Stimulated activated CD4-positive, alpha-beta T cell treated with anti-CD3 and anti-CD28 coated beads, Interleukin-12 subunit alpha, Interleukin-12 subunit beta, amount 100 ng/mL, for 48 hours (primary cell): ENCODE results near the gene CAMK1D.
"Not testable (repeated sequence)": the region's sequence is repeated elsewhere in the genome, so short reads cannot be mapped to it uniquely, and the experiment has no call there.

ENCODE experiments used
- DNase-seq, 3 donors: peaks; one replicate each; pipeline ENCODE4 v3.0.0-alpha.2; 2020; ENCODE audit warnings: low read depth in 2 of 3, low spot score in 1 of 3

Gene CAMK1D

DNA sequence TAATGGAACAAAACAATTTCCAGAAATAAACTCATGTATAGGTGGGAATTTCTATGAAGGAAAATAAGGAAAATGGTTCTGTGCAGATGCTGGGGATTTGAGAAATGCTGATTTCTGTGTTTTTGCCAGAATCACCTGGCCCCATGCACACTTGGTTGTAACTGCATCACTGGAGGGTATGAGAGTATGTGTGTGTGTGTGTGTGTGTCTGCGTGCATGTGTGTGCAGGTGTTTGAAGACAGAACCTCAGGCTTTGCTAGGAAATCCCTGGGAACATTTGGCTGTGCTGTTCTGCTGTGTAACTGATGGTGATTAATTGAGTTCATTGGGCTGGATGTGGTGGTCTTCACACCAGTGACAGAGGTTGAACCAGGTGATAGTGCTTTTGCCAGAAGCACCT lies 141.6 kb downstream of the CAMK1D start:
- no peak for DNase-seq

- DNase-seq = no peak
Observed at GRCh38 chr10:12491491-12491890, 142.1 kb downstream of the CAMK1D start.

DNA sequence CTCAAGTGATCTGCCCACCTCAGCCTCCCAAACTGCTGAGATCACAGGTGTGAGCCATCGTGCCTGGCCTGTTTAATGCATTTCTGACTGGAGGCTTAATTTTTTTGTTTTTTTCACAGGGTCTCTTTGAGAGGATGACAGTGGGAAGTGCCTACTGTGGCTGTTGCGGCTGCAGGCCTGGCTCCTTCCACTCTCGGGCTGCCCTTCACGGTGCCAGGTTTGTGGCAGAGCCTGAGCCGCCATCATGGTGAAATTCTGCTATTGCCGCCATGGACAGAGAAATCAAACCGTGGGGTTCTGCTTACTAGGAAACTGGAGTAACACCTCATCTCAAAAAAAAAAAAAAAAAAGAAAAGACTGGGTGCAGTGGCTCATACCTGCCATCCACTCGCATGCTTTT lies 142.7 kb downstream of the CAMK1D start:
- no peak for DNase-seq

GRCh38 chr10:12497046-12497445 lies 147.7 kb downstream of the CAMK1D start:
- not testable (repeated sequence) for DNase-seq

- no peak for DNase-seq
Observed at GRCh38 chr10:12499076-12499986, 150.0 kb downstream of the CAMK1D start.

GRCh38 chr10:12500381-12501303 lies 151.3 kb downstream of the CAMK1D start:
- no peak for DNase-seq

GRCh38 chr10:12501324-12501723 lies 152.0 kb downstream of the CAMK1D start:
- no peak for DNase-seq

- DNase-seq = no peak
Observed at GRCh38 chr10:12501841-12502525, 152.6 kb downstream of the CAMK1D start.

- DNase-seq = no peak
Observed at GRCh38 chr10:12502526-12503274, 153.4 kb downstream of the CAMK1D start.

- no peak for DNase-seq
Observed at GRCh38 chr10:12503311-12503710, 154.0 kb downstream of the CAMK1D start.

DNA sequence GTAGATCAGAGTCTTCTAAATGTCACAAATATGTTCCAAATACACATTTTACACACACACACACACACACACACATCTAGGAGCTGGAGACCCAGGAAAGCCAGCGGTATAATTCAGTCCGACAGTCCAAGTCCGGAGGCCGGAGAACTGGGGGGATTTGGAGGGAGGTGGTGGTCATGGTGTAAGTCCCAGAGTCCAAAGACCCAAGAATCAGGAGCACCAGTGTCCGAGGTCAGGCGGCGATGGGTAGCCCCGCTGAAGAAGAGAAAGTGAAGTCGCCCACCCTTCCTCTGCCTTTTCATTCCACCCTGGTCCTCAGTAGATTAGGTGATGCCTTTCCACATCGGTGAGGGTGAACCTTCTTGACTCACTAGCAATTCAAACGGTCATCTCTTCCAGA lies 154.8 kb downstream of the CAMK1D start:
- no peak for DNase-seq

DNA sequence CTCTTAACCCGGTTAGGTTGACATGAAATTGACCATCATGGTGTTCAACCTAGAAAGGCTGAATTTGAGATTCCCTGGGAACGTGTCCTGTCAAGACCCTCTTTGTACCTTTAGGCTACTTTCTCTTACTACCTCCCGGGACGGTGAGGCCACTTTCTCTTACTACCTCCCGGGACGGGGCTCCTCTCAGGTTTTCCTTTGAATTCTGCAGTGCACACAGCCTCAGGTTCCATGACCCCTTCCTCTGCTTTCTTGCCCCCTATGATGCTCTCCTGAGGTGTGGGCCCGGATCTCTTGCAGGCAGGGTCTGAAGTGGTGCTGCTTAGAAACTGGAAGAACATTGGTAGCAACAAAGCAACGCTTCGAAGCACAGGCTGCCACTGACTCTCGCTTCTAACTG lies 155.3 kb downstream of the CAMK1D start:
- no peak for DNase-seq

DNA sequence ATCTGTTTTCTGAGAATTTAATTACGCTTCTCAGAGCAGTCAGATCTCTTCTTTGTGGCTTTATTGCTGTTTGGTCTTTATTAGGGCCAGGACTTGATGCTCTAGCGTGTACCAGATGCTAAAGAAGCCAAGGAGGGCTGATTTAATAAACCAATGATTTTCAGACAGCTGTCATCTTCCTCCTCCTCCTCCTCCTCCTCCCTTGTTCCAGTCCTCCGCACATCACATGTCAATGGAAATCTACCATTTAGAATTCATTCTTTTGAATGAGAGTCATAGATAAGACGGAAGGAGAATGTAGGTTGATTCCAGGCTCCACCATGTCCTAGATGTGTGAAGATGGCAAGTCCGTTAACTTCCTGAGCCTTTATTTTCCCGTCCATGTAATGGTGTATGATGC lies 156.3 kb downstream of the CAMK1D start:
- no peak for DNase-seq

GRCh38 chr10:12507165-12507850 lies 158.0 kb downstream of the CAMK1D start:
- no peak for DNase-seq

- DNase-seq = no peak
Observed at GRCh38 chr10:12508165-12508564, 158.8 kb downstream of the CAMK1D start.

- no peak for DNase-seq
Observed at GRCh38 chr10:12509016-12509793, 159.9 kb downstream of the CAMK1D start.

DNA sequence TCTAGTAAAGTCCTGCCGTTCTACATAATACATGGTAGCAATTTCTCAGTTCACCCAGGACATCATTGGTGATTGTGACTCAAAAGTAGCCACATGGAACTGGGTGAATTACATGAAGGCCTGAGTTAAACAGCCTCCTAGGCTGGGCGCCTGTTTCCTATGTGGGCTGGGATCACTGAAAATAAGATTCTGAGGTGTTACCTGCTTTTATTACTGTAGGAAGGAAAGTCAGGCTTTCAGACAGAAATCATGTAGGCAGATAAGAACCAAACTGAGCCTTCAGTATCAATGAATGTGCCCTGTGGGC lies 160.4 kb downstream of the CAMK1D start:
- DNase-seq = no peak

DNA sequence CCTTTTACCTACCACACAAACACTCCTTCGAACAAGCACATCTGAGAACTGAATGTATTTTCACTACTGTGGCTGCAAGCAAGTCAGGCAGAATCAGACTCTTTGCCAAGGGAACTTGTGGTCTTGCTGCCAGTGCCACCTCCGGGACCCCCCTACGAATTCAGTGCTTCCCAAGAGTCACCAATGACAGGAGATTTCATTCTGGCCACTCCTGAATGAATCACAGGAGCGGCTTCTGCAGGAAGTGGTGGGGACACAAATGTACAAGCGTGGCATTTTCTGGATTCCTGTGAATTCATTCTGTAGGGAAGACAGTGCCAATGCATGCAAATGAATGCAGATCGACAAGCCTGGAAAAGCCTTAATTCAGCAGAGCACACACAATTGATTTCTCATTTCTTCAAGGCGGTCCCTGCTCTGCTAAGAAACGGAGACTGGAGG lies 161.2 kb downstream of the CAMK1D start:
- no peak for DNase-seq

- no peak for DNase-seq
Observed at GRCh38 chr10:12510984-12511383, 161.6 kb downstream of the CAMK1D start.
